ENCODE results near the gene SMCP.

Gene SMCP, protein sequence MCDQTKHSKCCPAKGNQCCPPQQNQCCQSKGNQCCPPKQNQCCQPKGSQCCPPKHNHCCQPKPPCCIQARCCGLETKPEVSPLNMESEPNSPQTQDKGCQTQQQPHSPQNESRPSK

DNA sequence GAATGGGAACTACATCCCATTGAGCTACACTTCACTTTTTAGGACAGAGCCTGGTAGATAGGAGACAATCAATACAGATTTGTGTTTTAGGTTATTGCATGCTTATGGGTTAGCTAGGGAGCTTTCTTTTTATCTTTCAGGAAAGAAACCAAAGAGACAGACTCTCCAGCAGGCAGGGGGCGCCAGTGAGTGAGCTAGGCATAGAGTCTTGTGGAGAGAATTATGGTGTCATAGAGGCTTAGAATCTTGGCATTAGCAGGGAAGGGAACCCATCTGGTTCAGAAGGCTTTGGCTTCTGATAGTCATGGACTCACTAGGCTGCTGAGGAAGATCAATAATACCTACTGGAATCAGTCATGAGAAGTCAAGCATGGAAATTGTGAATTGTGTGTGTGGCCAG lies at the start of gene SMCP:
TSS of gene SMCP (plus strand) at position 281 of the 400 bp plus-strand sequence. CDS start 6,101 bp downstream, outside the sequence.
- DNase-seq (ENCODE audit: low spot score), result peak; percentile 6

DNA sequence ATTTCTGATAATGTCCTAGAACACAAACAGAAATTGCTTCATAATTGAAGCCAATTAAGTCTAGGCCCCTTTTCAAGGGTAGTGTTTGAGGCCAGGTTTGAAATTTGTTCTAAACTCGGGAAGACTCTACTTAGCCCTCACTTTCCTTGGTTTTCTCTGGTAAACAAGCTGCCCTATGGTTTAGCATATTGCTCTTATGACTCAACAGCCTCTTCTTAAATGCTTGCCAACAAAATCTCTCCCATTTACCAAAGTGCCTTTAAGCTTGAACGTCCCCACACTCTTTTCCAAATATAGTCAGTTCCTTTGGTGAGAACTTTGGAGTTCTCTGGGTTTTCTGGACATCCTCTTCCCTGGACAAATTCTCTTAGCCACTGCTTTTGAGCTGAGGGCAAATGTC lies 41.3 kb upstream of the SMCP start:
- DNase-seq (ENCODE audit: low spot score), result no peak

DNA sequence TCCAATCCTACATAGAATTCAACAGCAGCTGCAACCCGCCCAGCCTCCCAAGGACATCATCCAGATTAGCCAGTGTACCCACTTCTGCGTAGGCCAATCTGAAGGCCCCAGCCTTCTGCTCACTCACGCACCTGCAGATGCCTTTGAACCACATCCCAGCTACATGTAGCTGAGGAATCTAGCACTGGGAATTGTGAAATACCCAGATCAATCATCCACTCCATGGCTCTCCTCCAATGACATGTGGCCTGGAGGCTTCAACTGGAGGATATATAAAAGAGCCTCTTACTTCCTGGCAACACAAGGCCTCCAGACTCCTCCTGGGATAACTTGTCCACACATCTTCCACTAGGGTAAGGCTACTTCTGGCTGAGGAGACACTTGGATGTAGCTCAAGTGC lies 35.6 kb upstream of the SMCP start, which contains the start of gene LCE6A:
TSS of gene LCE6A (plus strand) at position 301 of the 400 bp plus-strand sequence. CDS start 665 bp downstream, outside the sequence.
- no peak for DNase-seq (ENCODE audit: low spot score)

DNA sequence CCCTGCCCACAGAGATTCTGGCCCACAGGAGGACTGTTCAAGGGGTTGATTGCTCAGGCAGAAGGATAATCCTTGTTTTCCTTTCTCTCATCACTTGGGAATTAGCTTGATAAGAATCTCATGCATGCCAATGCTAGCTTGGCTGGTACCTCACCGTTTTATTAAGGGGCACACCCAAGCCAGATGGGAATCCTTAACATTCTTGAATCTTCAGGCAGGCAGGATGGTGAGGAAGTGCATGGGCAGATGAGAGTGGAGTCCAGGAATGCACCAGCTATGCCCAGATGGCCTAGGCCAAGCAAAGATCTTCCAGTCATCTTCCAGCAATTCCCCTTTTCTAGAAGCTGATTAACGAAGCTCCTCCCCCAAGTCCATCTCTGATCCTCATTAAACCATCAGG lies 22.5 kb upstream of the SMCP start:
- DNase-seq (ENCODE audit: low spot score), result no peak

DNA sequence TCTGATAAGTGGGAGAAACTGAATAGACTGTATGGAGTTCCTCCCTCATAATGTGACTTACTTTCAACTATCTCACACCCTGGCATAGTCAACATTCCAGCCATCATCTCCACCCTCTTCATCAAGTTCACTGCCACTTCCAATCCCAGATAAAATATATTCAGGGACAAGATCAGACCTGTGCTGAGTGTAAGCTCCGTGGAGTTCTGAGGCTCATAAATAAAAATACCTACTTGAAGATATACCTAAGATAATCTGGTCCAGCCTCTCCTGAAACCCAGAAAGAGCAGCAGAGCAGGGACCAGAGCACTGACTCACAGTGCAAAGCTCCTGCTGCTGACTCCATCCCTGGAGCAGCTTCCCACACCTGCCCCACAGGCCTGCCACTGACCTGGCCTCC lies 20.1 kb upstream of the SMCP start:
- DNase-seq (ENCODE audit: low spot score), result no peak

DNA sequence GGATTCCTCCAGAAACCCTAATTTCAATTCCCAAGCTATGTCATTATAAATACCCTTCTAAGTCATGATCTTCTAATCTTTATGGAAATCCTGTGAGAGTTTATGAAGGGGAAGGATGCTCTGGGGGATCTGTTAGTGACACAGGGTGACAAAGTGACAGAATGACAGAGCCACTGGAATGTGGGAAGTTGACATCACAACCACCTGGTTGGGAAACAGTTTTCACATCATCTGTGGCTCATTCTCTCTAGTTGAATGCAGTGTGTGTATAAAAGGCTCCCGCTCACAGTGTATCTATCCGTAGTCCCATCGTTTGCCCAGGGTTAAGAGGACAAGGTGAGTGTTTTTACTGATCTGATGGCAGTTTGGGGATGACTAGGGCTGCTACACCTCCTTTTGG lies 18.4 kb upstream of the SMCP start, which contains the start of gene LCE7A:
TSS of gene LCE7A (plus strand) at position 301 of the 400 bp plus-strand sequence. CDS start 702 bp downstream, outside the sequence.
- DNase-seq (ENCODE audit: low spot score), result no peak

DNA sequence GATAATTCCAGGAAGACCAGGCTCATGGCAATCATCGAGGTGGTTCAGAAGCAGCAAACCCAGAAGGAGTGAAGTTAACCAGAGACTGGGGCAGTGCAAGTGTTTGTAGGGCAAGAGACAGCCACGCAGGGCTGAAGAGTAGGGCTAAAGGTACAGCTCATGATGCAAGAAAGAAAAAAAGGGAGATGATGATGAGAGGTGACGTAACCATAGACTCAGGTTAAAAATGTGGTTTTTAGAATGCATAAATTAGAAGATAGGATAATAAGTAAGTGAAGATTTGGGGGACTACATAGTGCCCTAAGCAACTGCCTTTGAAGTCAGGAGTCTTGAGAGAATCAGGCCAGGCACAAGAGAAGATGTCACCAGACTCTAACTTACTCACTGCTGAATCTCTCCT lies 18.0 kb upstream of the SMCP start:
- DNase-seq (ENCODE audit: low spot score), result no peak

DNA sequence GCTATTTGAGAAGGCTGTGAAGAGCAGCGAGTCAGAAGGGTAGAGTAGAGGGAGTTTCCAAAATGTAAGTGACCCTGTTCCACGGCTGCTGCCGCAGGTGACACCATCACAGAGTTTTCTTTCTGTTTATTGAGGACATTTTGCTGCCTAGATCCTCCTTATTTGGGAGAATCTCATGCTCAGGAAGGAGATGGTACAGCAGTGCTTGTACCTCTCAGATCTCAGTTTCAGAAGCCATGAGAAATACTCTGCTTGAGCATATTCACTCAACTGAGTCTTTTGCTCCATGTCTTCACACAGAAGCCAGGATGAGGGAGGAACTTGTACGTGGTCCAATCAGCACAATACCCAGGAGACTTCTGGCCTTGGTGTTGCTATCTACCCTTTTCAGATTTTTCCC lies 16.7 kb upstream of the SMCP start:
- no peak for DNase-seq (ENCODE audit: low spot score)

DNA sequence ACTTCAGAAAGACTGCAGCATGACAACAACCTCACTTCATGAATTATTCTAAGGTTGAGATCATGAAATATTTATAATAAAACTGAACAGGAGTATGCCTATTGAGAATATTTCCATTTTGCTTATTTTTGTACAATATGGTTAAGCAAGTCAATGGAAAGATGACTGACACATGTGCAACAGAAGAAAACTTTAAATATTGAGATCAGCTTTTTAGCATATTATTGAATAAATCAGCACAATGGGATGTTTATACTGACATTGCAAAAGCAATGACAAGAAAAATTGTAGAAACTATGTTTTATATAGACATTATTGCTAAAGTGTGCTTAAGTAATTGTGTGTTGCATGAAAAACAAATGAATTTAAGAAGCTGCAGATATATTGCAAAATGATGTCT lies 13.7 kb upstream of the SMCP start:
- DNase-seq (ENCODE audit: low spot score), result no peak

DNA sequence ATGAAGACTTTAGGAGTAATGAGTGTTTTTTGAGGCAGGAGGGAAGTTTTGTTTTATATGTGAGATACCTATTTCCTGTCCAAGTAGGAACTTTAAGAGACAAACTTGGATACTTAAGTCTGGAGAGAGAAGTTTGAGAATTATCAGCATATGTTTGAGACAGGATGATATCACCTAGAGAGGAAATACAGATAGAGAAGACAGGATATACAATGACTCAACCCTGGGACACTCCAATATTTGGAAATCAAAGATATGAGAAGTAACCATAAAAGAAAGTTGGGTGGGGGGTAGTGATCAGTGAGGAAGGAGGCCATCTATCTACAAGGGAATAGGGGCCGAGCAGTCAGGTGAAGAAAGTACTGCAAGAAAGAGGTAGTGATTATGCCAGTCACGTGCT lies 11.8 kb upstream of the SMCP start:
- no peak for DNase-seq (ENCODE audit: low spot score)

DNA sequence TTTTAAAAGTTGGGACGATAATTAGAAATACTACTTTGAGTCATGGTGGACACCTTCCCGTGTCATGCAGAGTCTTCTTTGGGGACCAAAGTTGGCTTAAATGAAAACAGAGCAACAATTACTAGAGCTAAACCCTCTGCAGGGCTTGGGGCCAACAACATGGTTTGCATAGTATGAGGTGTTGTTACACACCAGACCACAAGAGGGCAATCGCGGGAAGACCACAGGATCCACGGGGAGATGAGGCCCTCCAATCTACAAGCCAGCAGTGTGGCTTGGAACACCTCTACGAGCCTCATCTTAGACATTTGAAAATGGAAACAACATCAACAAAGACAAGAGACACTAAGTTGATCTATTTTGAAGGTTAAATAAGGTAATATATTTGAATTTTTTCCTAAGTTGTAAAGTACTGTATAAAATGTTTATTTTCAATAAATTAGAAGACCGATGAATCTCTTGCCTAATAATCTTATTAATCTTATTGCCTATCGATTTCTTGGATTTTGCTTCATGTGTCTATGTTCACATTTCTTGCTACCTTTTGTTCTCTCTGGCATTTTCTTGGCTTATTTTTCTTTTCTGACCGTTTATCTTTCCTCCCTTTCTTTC lies 8.2 kb upstream of the SMCP start:
- peak; percentile 68 for DNase-seq (ENCODE audit: low spot score)

DNA sequence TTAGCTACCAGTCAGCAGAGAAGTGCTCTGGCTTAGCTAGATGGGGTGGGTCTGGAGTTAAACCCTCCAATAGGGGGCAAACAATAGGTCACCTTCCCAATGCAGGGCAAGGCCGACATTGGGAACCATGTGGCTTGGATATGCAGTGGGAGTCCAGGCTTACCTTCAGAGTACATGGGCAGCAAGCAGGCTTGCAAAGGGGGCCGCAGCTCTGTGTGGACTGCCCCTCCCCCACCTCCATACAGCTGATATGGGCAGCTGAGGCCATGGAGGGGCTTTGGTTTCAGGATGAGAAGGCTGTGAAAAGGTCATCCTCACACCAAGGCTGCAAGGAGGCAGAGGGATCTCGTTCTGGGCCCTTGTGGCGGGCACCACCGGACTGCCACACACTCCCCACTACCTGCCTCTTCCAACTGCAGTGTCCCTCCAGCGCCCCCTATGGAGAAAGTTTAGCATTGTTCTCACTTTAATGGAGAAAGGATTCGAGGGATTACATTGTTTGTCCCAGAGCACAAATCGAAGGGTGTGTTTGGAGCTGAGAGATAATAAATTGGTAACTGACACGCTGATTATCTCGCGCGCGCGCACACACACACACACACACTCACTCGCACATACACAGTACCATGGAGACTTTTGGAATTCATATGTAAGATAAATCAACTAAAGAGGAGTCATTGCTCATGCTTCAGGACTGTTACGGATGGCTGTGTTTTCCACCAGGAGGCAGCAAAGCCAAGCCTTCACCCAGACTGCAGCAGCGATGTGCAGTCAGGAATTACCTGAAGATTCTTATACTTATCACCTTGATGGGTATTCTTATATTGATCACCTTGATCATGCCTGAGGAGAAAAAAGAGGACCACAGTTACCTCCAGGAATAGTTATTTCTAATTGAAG lies 7.0 kb upstream of the SMCP start:
- DNase-seq (ENCODE audit: low spot score), result peak; percentile 9

DNA sequence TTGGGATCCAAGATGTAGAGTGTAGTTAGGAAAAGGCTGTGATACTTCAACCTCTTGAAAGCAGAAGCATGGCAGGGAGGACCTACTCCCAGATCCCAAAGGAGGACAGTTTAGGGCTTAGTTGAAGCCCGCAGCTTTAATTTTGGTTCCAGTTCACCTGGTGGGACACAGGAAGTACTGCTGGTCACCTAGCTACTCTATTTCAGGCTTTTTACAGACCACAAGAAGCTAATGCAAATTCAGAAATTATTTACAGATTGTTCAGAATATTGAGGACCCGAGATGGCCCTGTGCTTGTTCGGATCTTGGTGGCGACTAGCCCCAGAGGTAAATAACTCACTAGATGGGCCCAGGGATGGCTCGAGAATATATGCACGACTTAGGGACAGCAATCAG lies 6.4 kb upstream of the SMCP start:
- DNase-seq (ENCODE audit: low spot score), result no peak

DNA sequence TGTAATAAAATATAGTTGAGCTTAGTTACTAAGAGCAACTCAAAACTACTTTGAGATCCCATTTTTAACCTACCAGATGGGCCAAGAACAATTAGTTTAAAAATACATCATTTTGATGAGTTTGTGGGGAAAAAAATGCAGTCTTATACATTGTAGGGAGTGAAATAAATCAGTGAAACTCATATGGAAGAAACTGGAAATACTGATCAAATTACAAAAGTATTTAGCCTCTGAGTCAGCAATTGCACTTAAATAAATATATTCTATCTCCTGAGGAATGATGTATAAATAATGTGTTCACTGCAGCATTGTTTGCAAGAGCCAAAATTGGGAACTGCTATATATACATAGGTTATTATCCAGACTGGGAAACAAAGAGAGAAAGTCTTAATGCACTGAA lies 4.6 kb upstream of the SMCP start:
- no peak for DNase-seq (ENCODE audit: low spot score)

DNA sequence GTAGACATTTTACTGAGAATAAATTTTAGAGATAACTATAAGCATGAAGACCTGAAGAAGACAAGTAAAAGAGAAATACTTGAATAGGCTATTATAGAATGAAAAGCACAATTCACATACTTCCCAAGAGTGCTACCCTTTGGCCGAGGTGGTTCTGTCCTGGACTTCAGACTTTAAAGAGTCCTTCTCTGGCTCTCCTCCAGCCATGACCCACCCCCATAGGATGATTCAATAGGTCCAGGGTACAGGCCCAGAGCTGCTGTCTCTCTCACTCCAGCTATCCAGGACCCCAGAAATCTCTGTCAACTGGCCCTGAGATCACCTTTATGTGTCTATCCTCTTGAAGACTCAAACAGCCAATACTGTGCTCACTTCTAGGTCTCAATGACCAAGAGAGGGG lies 1.3 kb upstream of the SMCP start:
- no peak for DNase-seq (ENCODE audit: low spot score)

DNA sequence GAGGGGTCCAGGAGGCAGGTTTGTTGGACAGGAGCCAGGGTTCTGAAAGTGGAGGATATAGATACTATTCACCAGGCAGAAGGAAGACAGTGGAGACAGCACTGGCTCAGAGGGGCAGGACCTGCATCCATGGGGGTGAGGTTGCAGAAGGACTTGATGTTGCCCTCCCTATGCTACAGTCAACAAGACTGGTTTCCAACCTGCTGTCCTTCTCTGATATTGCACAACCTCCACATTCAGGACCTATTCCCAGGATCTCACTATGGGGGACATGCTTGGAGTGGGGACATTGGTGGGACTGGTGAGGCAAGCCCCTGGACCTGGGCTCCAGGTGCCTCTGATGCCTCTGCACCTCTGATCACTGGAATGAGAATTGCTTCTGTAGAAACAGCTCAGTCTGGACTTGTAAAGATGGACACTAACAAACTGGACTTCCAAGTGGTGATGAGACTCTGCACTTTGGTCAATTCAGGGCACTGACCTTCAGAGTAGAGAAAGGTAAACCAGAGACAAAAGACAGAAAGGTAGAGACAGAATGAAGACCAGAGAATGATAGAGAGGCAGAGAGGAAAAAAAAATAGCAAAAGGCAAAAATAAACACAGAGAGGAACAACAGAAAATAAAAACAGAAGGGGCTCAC lies 1.6 kb downstream of the SMCP start:
- no peak for DNase-seq (ENCODE audit: low spot score)

DNA sequence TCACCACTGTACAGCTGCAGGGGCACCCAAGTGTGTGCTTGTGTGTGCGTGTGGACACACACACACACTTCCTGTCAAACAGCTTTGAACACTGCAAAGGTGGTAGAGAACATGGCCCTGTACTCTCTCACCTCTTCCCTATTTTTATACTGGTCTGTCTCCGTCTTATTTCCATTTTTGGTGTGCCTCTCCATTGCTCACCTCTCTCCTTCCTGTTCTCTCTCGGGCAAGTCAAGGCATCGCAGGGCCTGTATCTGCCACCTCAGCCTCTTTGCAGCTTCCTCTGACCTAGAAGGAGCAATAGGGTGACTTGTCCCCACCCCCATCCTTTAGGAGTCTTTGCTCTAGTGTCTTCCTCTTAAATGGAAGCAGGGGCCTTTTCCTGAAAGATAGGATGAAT lies 2.2 kb downstream of the SMCP start:
- DNase-seq (ENCODE audit: low spot score), result no peak

DNA sequence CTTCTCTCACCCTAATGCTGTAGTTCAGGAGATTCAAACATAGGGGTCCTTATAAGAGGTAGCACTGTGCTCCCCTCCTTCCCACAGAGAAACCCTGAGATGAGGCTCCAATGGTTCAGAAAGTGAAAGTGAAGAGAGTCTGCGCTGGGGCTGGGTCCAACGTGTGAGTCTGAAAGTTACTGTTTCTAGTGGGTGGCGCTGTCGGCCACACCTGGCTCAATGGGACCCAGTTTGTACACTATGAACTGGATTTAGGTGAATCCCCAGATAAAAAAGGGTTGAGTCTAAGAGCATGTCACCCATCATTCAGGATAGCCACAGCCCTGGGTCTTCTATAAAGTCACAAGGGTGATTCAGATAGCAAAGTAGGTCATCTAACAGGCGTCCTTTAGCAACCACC lies 2.8 kb downstream of the SMCP start:
- DNase-seq (ENCODE audit: low spot score), result no peak

DNA sequence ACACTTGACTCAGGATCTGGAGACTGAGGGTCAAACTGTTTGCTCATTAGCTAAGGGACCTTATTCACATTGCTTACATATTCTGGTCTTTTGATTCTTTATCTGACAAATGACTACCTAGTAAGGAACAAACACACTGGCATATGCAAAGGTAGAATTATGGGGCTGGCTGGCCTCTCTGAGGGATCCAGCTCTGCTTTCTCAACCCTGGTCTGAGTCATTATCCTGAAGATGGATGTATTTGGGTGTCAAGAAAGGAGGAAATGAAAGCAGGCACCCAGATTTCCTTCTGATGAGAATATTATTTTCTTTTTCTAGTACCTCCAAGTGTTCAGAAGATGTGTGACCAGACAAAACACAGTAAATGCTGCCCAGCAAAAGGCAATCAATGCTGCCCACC lies 6.0 kb downstream of the SMCP start:
- no peak for DNase-seq (ENCODE audit: low spot score)

DNA sequence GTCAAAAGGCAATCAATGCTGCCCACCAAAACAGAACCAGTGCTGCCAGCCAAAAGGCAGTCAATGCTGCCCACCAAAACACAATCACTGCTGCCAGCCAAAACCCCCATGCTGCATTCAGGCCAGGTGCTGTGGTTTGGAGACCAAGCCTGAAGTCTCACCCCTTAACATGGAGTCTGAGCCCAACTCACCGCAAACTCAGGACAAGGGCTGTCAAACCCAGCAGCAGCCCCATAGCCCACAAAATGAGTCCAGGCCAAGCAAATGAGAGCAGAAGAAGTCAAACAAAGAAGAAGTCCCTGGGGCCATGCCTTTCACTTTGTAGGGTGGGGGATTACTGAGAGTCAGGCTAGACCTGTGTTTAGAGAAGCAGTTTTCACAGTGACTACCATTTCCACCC lies 6.4 kb downstream of the SMCP start:
- no peak for DNase-seq (ENCODE audit: low spot score)

DNA sequence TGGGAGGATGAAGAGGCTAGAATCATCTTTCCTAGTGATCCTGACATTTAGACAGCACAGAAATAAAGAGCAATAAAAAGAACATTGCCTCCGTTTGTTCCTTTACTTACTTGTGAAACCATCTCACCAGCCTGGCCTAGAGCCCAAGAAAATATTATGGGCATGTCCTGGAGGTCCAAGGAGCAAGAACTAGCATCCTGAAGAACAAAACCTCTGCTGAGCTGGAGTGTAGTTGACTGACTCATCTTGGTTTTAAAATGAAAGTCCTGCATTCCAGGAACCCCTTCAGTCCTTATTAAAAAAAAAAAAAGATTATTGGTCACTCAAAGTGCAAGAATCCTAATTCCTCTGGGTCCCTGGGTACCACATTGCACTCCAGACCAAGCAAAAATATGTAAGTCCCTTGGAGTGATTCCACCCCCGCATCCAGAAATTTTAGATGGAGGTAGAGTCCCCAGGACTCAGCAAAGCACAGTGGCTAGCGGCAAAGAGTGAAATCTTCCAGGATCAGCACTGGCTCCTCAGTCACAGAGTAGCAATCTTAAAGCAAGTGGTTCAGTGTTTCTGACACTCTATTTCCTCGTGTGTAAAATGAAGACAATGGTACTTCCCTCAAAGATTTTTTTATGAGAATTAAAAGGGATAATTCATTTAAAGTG lies 7.0 kb downstream of the SMCP start:
- no peak for DNase-seq (ENCODE audit: low spot score)

DNA sequence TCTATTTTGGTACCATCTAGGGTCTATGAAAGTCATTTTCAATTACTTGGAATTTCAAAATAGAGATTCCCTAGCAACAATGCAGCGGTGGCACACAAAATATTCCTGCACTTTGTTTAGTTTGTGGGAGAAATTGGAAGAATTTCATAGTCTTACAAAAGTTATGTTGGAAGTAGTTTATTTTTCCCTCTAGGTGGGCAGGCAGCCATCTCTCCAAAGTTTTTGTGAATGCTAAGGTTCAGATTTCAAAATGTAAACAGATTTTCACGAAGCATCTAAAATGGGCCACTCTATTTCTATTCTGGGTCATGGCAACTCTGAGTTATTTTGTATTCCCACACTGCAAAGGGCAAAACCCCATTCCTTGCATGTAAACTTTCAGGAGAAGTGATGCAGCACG lies 8.0 kb downstream of the SMCP start:
- DNase-seq (ENCODE audit: low spot score), result no peak

All from hematopoietic multipotent progenitor cell treated with erythropoietin and hydrocortisone succinate and interleukin-3 and kit ligand, for 15 days (in vitro differentiated cells).